Activated CD8-positive, alpha-beta T cell treated with anti-CD3 and anti-CD28 coated beads for 36 hours (primary cell): ENCODE measurements around the gene USP35. TPM values are rescaled to one million over a fixed set of nuclear protein-coding genes. Genes with fewer than 3 reads are reported as not detected.

Experiments
- ATAC-seq: fragments of 200-7000 bp; cut with Tn5 transposase; one replicate; pipeline ENCODE4 v1.10.0; 2021; ENCODE audit warnings: mild to moderate bottlenecking, moderate library complexity
- CTCF ChIA-PET: fragments of 350-600 bp; sonication (Branson Sonifier 250); formaldehyde crosslinking; loops from one replicate; lab custom pipeline; 2021; ENCODE audit warnings: antibody characterized with exemption; lab: Charles Lee
- POLR2A ChIA-PET: fragments of 350-600 bp; sonication (Branson Sonifier 250); formaldehyde crosslinking; loops from one replicate; lab custom pipeline; 2021; ENCODE audit warnings: antibody characterized with exemption; lab: Charles Lee
- DNase-seq: peaks from one replicate; pipeline ENCODE4 v3.0.0-alpha.2; 2020
- H3K27ac Mint-ChIP-seq: one replicate; pipeline ENCODE4 v1.8.0; 2021; ENCODE audit warnings: mild to moderate bottlenecking, mixed read lengths
- H3K27me3 Mint-ChIP-seq: one replicate; pipeline ENCODE4 v1.8.0; 2021; ENCODE audit warnings: mixed read lengths
- H3K36me3 Mint-ChIP-seq: one replicate; pipeline ENCODE4 v1.8.0; 2021; ENCODE audit warnings: low read depth, mixed read lengths
- H3K4me1 Mint-ChIP-seq: one replicate; pipeline ENCODE4 v1.8.0; 2021; ENCODE audit warnings: low read depth, mixed read lengths
- H3K4me3 Mint-ChIP-seq: one replicate; pipeline ENCODE4 v1.8.0; 2021; ENCODE audit warnings: mild to moderate bottlenecking, moderate library complexity, mixed read lengths
- H3K9me3 Mint-ChIP-seq: one replicate; pipeline ENCODE4 v1.8.0; 2021; ENCODE audit warnings: mixed read lengths
- CTCF ChIP-seq: fragments of 200-600 bp; IDR thresholded peaks from one replicate; pipeline ENCODE4 v1.8.0; 2022; ENCODE audit warnings: antibody characterized with exemption, mild to moderate bottlenecking
- intact Hi-C: fragments of 100-400 bp; cut with micrococcal nuclease; formaldehyde crosslinking; loops from one replicate; pipeline ENCODE4 v1.10.0; 2022
- total RNA-seq, 2 experiments: library from RNA; stranded (reverse); gene quantifications; one replicate each; pipeline ENCODE4 v1.2.3, GENCODE V29; 2021

Gene USP35
- total RNA-seq, 2 experiments from 2014 or later = 6.8 to 7.7 TPM

DNA sequence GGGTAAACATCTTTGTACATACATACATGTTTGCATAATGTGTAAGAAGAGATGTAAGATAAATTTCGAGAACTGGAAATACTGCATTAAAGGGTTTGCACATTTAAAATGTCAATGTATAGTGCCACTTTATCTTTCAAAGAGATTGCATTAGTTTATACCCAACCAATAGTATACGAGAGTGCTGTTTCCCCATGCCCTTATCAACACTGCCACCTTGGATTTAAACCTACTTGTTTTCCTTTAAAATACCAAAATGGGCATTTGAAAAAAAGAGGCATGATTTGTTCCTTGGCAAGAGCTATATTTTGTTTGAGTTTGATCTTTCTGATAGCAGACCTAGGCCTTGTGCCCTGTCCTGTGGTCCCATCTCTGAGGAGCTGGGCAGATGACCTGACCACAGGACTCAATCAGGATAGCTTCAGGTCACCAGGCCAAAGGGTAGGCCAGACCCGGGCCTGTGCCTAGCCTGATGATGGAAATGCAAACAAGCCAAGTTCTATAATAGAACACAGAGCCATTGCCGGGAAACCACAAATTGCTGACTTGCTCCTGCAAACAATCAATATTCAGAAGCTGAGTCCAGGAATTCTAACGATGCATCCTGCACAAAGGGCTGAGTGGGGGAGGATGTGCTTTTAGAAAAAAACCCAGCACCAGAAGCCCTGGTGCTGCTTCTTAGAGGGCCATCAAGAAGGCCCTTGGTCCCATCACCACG is 32.4 kb upstream of the USP35 start:
- Mint-ChIP-seq H3K4me3 (no peak overlapping the region), H3K27ac (no peak overlapping the region), H3K36me3 (no peaks in the 10 kb centered on the region), H3K27me3 (no peaks in the 10 kb centered on the region), H3K4me1 (no peaks in the 10 kb centered on the region), H3K9me3 (no peaks in the 10 kb centered on the region)
- no peak for TF ChIP-seq CTCF
- CTCF ChIA-PET = no interaction called here
- intact Hi-C loops = no loop called here
- DNase-seq (no peak), ATAC-seq (no peak)
- POLR2A ChIA-PET = no interaction called here

DNA sequence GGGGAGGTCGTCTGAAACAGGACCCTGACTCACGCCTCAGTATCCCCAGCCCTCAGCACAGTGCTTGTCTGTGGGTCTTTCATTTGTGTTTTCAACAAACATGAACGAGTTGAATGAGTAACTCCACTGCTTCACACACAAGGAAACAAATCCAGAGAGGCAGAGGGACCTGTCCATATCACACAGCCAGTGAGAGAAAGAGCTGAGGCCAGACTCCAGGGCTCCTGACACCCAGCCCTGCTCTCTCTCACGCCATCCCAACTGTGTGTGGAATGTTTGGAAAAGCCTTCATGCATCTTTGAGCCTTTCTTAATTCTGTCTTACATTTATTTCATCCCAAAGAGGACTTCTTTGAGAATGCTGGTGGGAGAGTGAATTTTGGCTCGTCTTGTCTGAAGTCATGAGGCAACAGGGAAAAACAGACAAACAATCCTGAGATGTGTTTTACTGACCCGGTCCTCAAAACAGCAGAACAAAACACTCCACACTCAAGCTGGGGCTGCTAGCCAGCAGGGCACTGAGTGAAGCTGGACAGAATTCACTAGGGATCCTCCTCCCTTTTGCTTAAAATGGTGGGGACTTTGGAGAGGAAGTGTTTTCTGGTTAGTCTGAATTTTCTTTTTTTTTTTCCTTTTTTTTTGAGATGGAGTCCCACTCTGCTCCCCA is 29.6 kb upstream of the USP35 start:
- H3K27me3 Mint-ChIP-seq = no peaks in the 10 kb centered on the region
- ATAC-seq = no peak
- H3K4me3 Mint-ChIP-seq = no peak overlapping the region
- H3K9me3 Mint-ChIP-seq = no peaks in the 10 kb centered on the region
- DNase-seq = no peak
- no peak for TF ChIP-seq CTCF
- POLR2A ChIA-PET = no interaction called here
- no peaks in the 10 kb centered on the region for H3K4me1 Mint-ChIP-seq
- CTCF ChIA-PET = no interaction called here
- intact Hi-C loops = no loop called here
- H3K36me3 Mint-ChIP-seq = no peaks in the 10 kb centered on the region
- no peak overlapping the region for H3K27ac Mint-ChIP-seq

DNA sequence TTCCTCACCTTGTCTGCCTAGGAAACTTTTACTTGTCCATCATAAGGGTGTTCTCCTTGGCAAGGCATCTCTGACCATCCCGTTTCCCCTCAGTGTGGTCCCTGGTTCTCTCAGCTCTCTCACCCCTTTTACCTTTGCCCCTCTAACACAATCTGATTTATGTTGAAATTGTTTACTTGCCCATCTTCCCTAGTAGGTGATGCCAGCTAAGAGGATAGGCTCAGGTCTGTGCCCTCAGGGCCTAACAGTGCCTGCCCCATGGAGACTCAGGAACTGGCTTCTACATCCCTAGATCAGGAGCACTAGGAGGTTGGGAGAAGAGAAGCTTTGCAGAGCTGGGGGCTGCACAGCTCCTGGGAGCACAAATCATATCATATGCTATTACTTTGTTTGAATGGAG is 28.2 kb upstream of the USP35 start:
- no peak for DNase-seq
- POLR2A ChIA-PET = interaction anchor here (1.0 kb wide), 1 partner anchor 10 kb away, joined by 3 read pairs; no protein-coding TSS in a partner anchor
- Mint-ChIP-seq H3K9me3 (no peaks in the 10 kb centered on the region), H3K4me3 (no peak overlapping the region), H3K27ac (no peak overlapping the region), H3K36me3 (no peaks in the 10 kb centered on the region), H3K4me1 (no peaks in the 10 kb centered on the region), H3K27me3 (no peaks in the 10 kb centered on the region)
- intact Hi-C loops = no loop called here
- CTCF ChIA-PET = interaction anchor here (1.3 kb wide), 1 partner anchor 12 kb away, joined by 3 read pairs; no protein-coding TSS in a partner anchor
- ATAC-seq = no peak
- TF ChIP-seq CTCF = no peak

DNA sequence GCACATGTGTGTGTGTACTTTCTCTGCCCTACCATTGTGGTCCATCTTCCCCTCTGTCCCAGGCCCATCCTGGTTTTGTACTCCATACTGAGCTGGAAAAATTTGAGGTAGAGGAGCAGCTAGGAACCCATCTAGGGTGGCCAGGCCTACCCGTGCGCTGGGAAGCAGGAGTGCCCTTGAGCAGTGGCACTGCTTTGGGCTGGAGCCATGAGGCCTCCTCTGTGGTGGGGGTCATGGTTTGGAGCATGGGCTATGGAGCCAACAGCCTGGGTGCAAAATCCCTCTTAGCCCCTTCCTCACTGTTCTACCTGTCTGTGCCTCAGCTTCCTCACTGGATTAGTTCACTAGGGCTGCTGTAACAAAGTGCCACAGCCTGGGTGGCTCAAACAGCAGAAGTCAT is 27.4 kb upstream of the USP35 start:
- ATAC-seq (no peak), DNase-seq (no peak)
- no peak for TF ChIP-seq CTCF
- ChIA-PET CTCF (no interaction called here), POLR2A (interaction anchor here (1.0 kb wide), 1 partner anchor 10 kb away, joined by 3 read pairs; no protein-coding TSS in a partner anchor)
- no peak overlapping the region for H3K4me3 Mint-ChIP-seq
- intact Hi-C loops = no loop called here
- H3K27me3 Mint-ChIP-seq = no peaks in the 10 kb centered on the region
- H3K9me3 Mint-ChIP-seq = no peaks in the 10 kb centered on the region
- no peaks in the 10 kb centered on the region for H3K36me3 Mint-ChIP-seq
- H3K4me1 Mint-ChIP-seq = no peaks in the 10 kb centered on the region
- no peak overlapping the region for H3K27ac Mint-ChIP-seq

- Mint-ChIP-seq H3K9me3 (no peaks in the 10 kb centered on the region), H3K27ac (no peak overlapping the region), H3K4me1 (no peaks in the 10 kb centered on the region), H3K36me3 (no peaks in the 10 kb centered on the region), H3K4me3 (no peak overlapping the region), H3K27me3 (no peaks in the 10 kb centered on the region)
- DNase-seq (no peak), ATAC-seq (no peak)
- no peak for TF ChIP-seq CTCF
- intact Hi-C loops = no loop called here
- CTCF ChIA-PET = no interaction called here
- POLR2A ChIA-PET = no interaction called here
Observed at GRCh38 chr11:78161962-78162371, 26.8 kb upstream of the USP35 start.
